ENCODE measurements around the gene DMD. TPM values are rescaled to one million over a fixed set of nuclear protein-coding genes. Genes with fewer than 3 reads are reported as not detected.

Gene DMD
- polyA plus RNA-seq, 2 of the 4 experiments (the other 2 are of a cell fraction), result 0.03 TPM; not detected in 1

DNA sequence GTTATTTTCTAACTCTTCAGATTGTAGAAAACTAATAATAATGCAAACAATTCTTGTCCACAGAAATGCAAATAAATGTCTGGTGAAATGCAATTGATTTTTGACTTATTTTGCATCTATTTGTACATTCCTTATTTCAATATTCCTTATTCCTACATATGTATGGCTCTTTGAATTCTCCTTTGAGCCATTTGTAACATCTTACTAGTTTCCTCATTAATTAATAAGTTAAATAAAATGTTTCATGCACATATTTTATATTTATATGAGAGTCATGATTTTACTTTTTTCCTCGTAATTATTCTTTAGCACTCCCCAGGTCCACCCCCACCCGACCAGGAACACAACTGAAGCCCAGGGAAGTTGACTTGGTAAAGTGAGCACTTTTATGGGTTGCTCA is 2136.8 kb downstream of the DMD start:
- Histone ChIP-seq H3K4me1 (no peaks in the 10 kb centered on the region), H3K27ac (no peak overlapping the region), H3K9me3 (no peaks in the 10 kb centered on the region), H3K4me2 (no peak overlapping the region), H3K4me3 (no peak overlapping the region)
- 0% methylated on average over 2 of the region's 2 CpGs for WGBS (ENCODE audit: missing lambda C conversion rate)
- FAIRE-seq (no peak), ATAC-seq (no peak), DNase-seq (ENCODE audit: low read depth in 1 of 2, low spot score in 1 of 2) (no peak)
- ChIA-PET POLR2A (no interaction called here), CTCF (no interaction called here)
- TF ChIP-seq, protein P1, sequence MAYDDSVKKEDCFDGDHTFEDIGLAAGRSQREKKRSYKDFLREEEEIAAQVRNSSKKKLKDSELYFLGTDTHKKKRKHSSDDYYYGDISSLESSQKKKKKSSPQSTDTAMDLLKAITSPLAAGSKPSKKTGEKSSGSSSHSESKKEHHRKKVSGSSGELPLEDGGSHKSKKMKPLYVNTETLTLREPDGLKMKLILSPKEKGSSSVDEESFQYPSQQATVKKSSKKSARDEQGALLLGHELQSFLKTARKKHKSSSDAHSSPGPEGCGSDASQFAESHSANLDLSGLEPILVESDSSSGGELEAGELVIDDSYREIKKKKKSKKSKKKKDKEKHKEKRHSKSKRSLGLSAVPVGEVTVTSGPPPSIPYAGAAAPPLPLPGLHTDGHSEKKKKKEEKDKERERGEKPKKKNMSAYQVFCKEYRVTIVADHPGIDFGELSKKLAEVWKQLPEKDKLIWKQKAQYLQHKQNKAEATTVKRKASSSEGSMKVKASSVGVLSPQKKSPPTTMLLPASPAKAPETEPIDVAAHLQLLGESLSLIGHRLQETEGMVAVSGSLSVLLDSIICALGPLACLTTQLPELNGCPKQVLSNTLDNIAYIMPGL (CRISPR knock-in tag; IDR thresholded peaks at IDR 0.05; ENCODE audit: borderline replicate concordance), result no peak
- TF ChIP-seq RNF2 (IDR thresholded peaks at IDR 0.05; ENCODE audit: borderline replicate concordance, low read depth), result no peak
- TF ChIP-seq JUNB (IDR thresholded peaks at IDR 0.05), result no peak
- TF ChIP-seq SMC3 (IDR thresholded peaks at IDR 0.05), result no peak
- no peak for TF ChIP-seq TP53 (CRISPR knock-in tag; IDR thresholded peaks at IDR 0.05)
- TF ChIP-seq, protein P2, sequence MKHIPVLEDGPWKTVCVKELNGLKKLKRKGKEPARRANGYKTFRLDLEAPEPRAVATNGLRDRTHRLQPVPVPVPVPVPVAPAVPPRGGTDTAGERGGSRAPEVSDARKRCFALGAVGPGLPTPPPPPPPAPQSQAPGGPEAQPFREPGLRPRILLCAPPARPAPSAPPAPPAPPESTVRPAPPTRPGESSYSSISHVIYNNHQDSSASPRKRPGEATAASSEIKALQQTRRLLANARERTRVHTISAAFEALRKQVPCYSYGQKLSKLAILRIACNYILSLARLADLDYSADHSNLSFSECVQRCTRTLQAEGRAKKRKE (CRISPR knock-in tag; IDR thresholded peaks at IDR 0.05; ENCODE audit: low read depth), result no peak
- no peak for TF ChIP-seq KDM1A (IDR thresholded peaks at IDR 0.05; ENCODE audit: low read depth)

DNA sequence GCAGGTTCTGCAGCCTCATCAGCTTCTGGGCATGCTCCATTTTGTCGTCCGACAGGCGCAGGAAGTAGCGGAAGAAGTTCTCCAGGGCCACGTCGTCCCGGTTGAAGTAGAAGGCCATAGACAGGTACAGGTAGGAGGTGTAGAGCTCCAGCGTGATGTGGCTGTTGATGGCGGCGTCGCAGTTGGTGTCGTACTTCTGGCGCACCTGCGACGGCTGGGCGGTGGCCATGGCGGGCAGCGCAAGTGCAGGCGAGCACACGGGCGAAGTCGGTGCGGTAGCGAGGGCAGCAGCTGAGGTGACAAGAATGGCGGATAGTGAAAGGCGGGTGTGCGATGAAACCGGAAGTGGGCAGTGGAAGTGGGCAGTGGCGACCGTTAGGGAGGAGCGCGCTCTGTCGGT is 2139.6 kb downstream of the DMD start, which contains the start of gene FTHL17:
FTHL17 (minus strand) TSS at position 317 of the 400 bp plus-strand sequence; CDS start at position 229, 88 bp downstream.
- Histone ChIP-seq H3K4me2 (no peak within 1 kb of the TSS), H3K4me1 (no peaks in the 10 kb centered on the region), H3K9me3 (no peaks in the 10 kb centered on the region), H3K27ac (no peak within 1 kb of the TSS), H3K4me3 (no peak within 1 kb of the TSS)
- TF ChIP-seq, protein P3, sequence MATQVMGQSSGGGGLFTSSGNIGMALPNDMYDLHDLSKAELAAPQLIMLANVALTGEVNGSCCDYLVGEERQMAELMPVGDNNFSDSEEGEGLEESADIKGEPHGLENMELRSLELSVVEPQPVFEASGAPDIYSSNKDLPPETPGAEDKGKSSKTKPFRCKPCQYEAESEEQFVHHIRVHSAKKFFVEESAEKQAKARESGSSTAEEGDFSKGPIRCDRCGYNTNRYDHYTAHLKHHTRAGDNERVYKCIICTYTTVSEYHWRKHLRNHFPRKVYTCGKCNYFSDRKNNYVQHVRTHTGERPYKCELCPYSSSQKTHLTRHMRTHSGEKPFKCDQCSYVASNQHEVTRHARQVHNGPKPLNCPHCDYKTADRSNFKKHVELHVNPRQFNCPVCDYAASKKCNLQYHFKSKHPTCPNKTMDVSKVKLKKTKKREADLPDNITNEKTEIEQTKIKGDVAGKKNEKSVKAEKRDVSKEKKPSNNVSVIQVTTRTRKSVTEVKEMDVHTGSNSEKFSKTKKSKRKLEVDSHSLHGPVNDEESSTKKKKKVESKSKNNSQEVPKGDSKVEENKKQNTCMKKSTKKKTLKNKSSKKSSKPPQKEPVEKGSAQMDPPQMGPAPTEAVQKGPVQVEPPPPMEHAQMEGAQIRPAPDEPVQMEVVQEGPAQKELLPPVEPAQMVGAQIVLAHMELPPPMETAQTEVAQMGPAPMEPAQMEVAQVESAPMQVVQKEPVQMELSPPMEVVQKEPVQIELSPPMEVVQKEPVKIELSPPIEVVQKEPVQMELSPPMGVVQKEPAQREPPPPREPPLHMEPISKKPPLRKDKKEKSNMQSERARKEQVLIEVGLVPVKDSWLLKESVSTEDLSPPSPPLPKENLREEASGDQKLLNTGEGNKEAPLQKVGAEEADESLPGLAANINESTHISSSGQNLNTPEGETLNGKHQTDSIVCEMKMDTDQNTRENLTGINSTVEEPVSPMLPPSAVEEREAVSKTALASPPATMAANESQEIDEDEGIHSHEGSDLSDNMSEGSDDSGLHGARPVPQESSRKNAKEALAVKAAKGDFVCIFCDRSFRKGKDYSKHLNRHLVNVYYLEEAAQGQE (IDR thresholded peaks at IDR 0.05), result no peak
- TF ChIP-seq CEBPB (IDR thresholded peaks at IDR 0.05) (no peak), ZFP36 (IDR thresholded peaks at IDR 0.05; ENCODE audit: borderline replicate concordance, partially characterized antibody) (no peak), HOXB13 (CRISPR knock-in tag; IDR thresholded peaks at IDR 0.05; ENCODE audit: low read depth) (no peak), RNF2 (IDR thresholded peaks at IDR 0.05; ENCODE audit: borderline replicate concordance, low read depth) (no peak), RFX5 (IDR thresholded peaks at IDR 0.05) (no peak), CBX2 (IDR thresholded peaks at IDR 0.05; ENCODE audit: borderline replicate concordance, low read depth) (no peak), ZC3H11A (IDR thresholded peaks at IDR 0.05) (no peak), EP300 (IDR thresholded peaks at IDR 0.05) (no peak), HDAC2 (IDR thresholded peaks at IDR 0.05) (no peak), HOXB5 (CRISPR knock-in tag; IDR thresholded peaks at IDR 0.05) (no peak), RAD21 (conservative IDR thresholded peaks at IDR 0.05 in 1 of 2, IDR thresholded peaks at IDR 0.05 in 1 of 2) (no peak), GATA3 (IDR thresholded peaks at IDR 0.05; ENCODE audit: borderline replicate concordance) (no peak)
- TF ChIP-seq, protein P4, sequence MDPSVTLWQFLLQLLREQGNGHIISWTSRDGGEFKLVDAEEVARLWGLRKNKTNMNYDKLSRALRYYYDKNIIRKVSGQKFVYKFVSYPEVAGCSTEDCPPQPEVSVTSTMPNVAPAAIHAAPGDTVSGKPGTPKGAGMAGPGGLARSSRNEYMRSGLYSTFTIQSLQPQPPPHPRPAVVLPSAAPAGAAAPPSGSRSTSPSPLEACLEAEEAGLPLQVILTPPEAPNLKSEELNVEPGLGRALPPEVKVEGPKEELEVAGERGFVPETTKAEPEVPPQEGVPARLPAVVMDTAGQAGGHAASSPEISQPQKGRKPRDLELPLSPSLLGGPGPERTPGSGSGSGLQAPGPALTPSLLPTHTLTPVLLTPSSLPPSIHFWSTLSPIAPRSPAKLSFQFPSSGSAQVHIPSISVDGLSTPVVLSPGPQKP (IDR thresholded peaks at IDR 0.05; ENCODE audit: low read depth, low read length), result no peak
- TF ChIP-seq, protein P2 (CRISPR knock-in tag; IDR thresholded peaks at IDR 0.05; ENCODE audit: low read depth), result no peak
- TF ChIP-seq, protein P5, sequence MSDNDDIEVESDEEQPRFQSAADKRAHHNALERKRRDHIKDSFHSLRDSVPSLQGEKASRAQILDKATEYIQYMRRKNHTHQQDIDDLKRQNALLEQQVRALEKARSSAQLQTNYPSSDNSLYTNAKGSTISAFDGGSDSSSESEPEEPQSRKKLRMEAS (IDR thresholded peaks at IDR 0.05), result no peak
- DNase-seq (ENCODE audit: low read depth in 1 of 2, low spot score in 1 of 2) (no peak), ATAC-seq (no peak), FAIRE-seq (no peak)
- CTCF ChIA-PET, result no interaction called here
- 75% methylated on average over 30 of the region's 33 CpGs for WGBS (ENCODE audit: missing lambda C conversion rate)
- POLR2A ChIA-PET, result no interaction called here

Measured in A549 (cell line).